OCI-LY7 (cell line): ENCODE data around the gene HSBP1L1. TPM values are rescaled to one million over a fixed set of nuclear protein-coding genes. Genes with fewer than 3 reads are reported as not detected.
"Not testable (repeated sequence)": the region's sequence is repeated elsewhere in the genome, so short reads cannot be mapped to it uniquely, and the experiment has no call there.

Source experiments
- BruUV-seq: library from RNA; stranded (reverse); fragments of 400-500 nt; replicated peaks from 2 replicates; lab custom pipeline; 2021; lab: Mats Ljungman, UMichigan
- CTCF ChIA-PET: fragments of 300-600 bp; sonication (Branson Sonifier 250); formaldehyde crosslinking; loops from one replicate; lab custom pipeline; 2022; ENCODE audit warnings: antibody characterized with exemption; ENCODE audit not compliant: unreplicated experiment; lab: Charles Lee
- POLR2A ChIA-PET: fragments of 300-600 bp; sonication (Branson Sonifier 250); formaldehyde crosslinking; loops from one replicate; lab custom pipeline; 2022; ENCODE audit warnings: antibody characterized with exemption; lab: Charles Lee
- DNase-seq: peaks from one replicate; pipeline ENCODE4 v3.0.0-alpha.2; 2015; ENCODE audit warnings: low spot score
- H2AFZ ChIP-seq: fragments of 200-600 bp; sonication (generic), shearing (Covaris generic); 2 replicates; pipeline ENCODE4 v1.6.1; 2014; ENCODE audit warnings: mild to moderate bottlenecking, antibody characterized with exemption, low read length, moderate library complexity
- H3K27ac ChIP-seq: fragments of 200-600 bp; sonication (generic); 2 replicates; pipeline ENCODE4 v1.5.1; 2014; ENCODE audit warnings: mixed run types, low read depth, mild to moderate bottlenecking, moderate library complexity, low read length, inconsistent platforms; ENCODE audit not compliant: poor library complexity, severe bottlenecking
- H3K36me3 ChIP-seq: fragments of 200-600 bp; sonication (generic); 2 replicates; pipeline ENCODE4 v1.6.1; 2014; ENCODE audit warnings: mild to moderate bottlenecking, antibody characterized with exemption, low read length, moderate library complexity, mixed read lengths; ENCODE audit not compliant: insufficient read depth
- H3K4me1 ChIP-seq: fragments of 200-600 bp; sonication (generic); 2 replicates; pipeline ENCODE4 v1.5.1; 2014; ENCODE audit warnings: mild to moderate bottlenecking, low read length; ENCODE audit not compliant: insufficient read depth, poor library complexity, severe bottlenecking
- H3K4me2 ChIP-seq: fragments of 200-600 bp; sonication (generic); 2 replicates; pipeline ENCODE4 v1.6.1; 2014; ENCODE audit warnings: mild to moderate bottlenecking, low read length
- H3K4me3 ChIP-seq: fragments of 200-600 bp; sonication (generic); 2 replicates; pipeline ENCODE4 v1.5.1; 2014; ENCODE audit warnings: mild to moderate bottlenecking, low read depth, low read length; ENCODE audit not compliant: poor library complexity, severe bottlenecking
- H3K79me2 ChIP-seq: fragments of 200-600 bp; sonication (generic); 2 replicates; pipeline ENCODE4 v1.6.1; 2016; ENCODE audit warnings: low read depth, mild to moderate bottlenecking, low read length, moderate library complexity, mixed read lengths; ENCODE audit not compliant: insufficient read depth
- H3K9me2 ChIP-seq: fragments of 200-600 bp; sonication (generic); 2 replicates; pipeline ENCODE4 v1.6.1; 2016; ENCODE audit warnings: mild to moderate bottlenecking, low read length, mixed read lengths; ENCODE audit not compliant: insufficient read depth
- H3K9me3 ChIP-seq: fragments of 200-600 bp; sonication (generic); 2 replicates; pipeline ENCODE4 v1.6.1; 2014; ENCODE audit warnings: mild to moderate bottlenecking, mixed run types, low read length, mixed read lengths
- H4K20me1 ChIP-seq: fragments of 200-600 bp; sonication (generic); 2 replicates; pipeline ENCODE4 v1.6.1; 2014; ENCODE audit warnings: mild to moderate bottlenecking, antibody characterized with exemption, low read length, moderate library complexity, mixed read lengths; ENCODE audit not compliant: insufficient read depth
- CTCF ChIP-seq: fragments of 200-600 bp; sonication (generic); conservative IDR thresholded peaks from 2 replicates; pipeline ENCODE4 v1.5.1; 2014; ENCODE audit warnings: mild to moderate bottlenecking, antibody characterized with exemption, low read length, moderate library complexity, mixed read lengths
- EZH2phosphoT487 ChIP-seq: fragments of 200-600 bp; sonication (generic); IDR thresholded peaks from 2 replicates; pipeline ENCODE4 v1.6.1; 2018; ENCODE audit warnings: low read depth, borderline replicate concordance, mild to moderate bottlenecking, mixed run types, antibody characterized with exemption, low read length, moderate library complexity, mixed read lengths
- intact Hi-C: fragments of 100-400 bp; cut with micrococcal nuclease; formaldehyde crosslinking; loops from one replicate; pipeline ENCODE4 v1.10.0; 2022; ENCODE audit not compliant: unreplicated experiment
- total RNA-seq, 2 experiments: library from RNA; depleted of rRNA in 1 of 2; stranded (reverse); fragments of >200 nt in 1 of 2; shearing (Covaris generic) in 1 of 2; gene quantifications; 2 replicates each; pipeline ENCODE4 v1.2.3, GENCODE V29; 2014 to 2022

HSBP1L1 gene
- total RNA-seq, 2 experiments from 2014 or later: not detected

DNA sequence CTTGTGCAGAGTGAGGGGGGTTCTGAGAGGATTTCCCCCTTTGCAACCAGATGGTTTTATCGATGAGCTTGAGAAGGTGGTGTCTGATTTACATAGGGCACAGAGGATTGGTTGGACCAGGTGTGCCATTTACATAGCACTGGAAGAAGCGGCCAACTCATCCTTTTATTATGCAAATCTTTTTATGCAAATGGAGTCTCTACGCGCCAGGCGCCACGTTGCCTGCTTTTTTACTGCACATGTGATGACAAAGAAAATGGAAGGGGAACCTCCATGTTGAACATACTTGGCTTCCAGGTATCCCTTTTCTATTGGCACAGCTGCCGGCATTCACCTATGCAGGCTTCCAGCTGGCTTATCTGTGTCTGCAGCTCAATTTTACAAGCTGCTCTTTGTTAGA, 42.3 kb downstream of the HSBP1L1 start:
- DNase-seq: no peak
- Histone ChIP-seq H3K4me3 (no peak overlapping the region), H3K27ac (no peak overlapping the region), H3K36me3 (no peaks in the 10 kb centered on the region), H3K9me2 (no peaks in the 10 kb centered on the region), H3K79me2 (no peaks in the 10 kb centered on the region), H3K9me3 (no peaks in the 10 kb centered on the region), H3K4me1 (no peaks in the 10 kb centered on the region), H2AFZ (no peak overlapping the region), H3K4me2 (no peak overlapping the region), H4K20me1 (no peaks in the 10 kb centered on the region)
- TF ChIP-seq CTCF (no peak), EZH2phosphoT487 (no peak)
- BruUV-seq: no TSS peak
- POLR2A ChIA-PET: no interaction called here
- intact Hi-C loops: no loop called here
- CTCF ChIA-PET: no interaction called here

- DNase-seq: no peak
- H4K20me1 ChIP-seq: no peaks in the 10 kb centered on the region
- H3K27ac ChIP-seq: no peak overlapping the region
- H3K79me2 ChIP-seq: no peaks in the 10 kb centered on the region
- ChIA-PET POLR2A (no interaction called here), CTCF (no interaction called here)
- H3K36me3 ChIP-seq: no peaks in the 10 kb centered on the region
- H3K4me1 ChIP-seq: no peaks in the 10 kb centered on the region
- H3K9me2 ChIP-seq: no peaks in the 10 kb centered on the region
- H2AFZ ChIP-seq: no peak overlapping the region
- H3K4me2 ChIP-seq: no peak overlapping the region
- no peak for TF ChIP-seq CTCF
- no peak for TF ChIP-seq EZH2phosphoT487
- H3K4me3 ChIP-seq: no peak overlapping the region
- BruUV-seq: no TSS peak
- intact Hi-C loops: no loop called here
- H3K9me3 ChIP-seq: no peaks in the 10 kb centered on the region
These were observed 45.5 kb downstream of the HSBP1L1 start for GRCh38 chr18:80009661-80010550.

DNA sequence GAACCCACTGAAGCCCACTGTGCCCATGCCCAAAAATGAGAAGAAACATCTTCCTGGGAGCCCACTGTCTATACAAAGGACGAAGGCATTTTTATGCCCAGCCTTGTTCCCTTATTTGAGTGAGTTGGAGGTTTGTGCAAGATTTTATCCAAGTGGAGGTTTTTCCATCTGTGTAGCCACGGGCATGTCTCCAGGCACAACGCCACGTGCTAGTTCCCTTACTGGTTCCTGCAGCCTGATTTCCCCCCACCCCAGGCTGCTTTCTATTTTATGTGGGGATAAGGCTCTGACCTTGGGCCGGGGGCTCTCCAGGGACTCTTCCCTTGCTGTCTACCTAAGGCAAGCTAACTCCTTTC, 46.1 kb downstream of the HSBP1L1 start:
- Histone ChIP-seq H3K9me3 (no peaks in the 10 kb centered on the region), H3K27ac (no peak overlapping the region), H3K4me1 (no peaks in the 10 kb centered on the region), H3K9me2 (no peaks in the 10 kb centered on the region), H3K4me3 (no peak overlapping the region), H4K20me1 (no peaks in the 10 kb centered on the region), H3K4me2 (no peak overlapping the region), H3K36me3 (no peaks in the 10 kb centered on the region), H3K79me2 (no peaks in the 10 kb centered on the region), H2AFZ (no peak overlapping the region)
- no TSS peak for BruUV-seq
- intact Hi-C loops: no loop called here
- CTCF ChIA-PET: no interaction called here
- no peak for TF ChIP-seq EZH2phosphoT487
- no peak for TF ChIP-seq CTCF
- no peak for DNase-seq
- POLR2A ChIA-PET: no interaction called here

GRCh38 chr18:80011496-80012137, 47.2 kb downstream of the HSBP1L1 start:
- H3K79me2 ChIP-seq, BruUV-seq, H3K4me1 ChIP-seq, H2AFZ ChIP-seq, H3K27ac ChIP-seq, intact Hi-C loops, H3K9me2 ChIP-seq, CTCF ChIA-PET, DNase-seq, H3K4me2 ChIP-seq, H3K36me3 ChIP-seq, H3K9me3 ChIP-seq, H3K4me3 ChIP-seq, H4K20me1 ChIP-seq: not testable (repeated sequence)
- POLR2A ChIA-PET: interaction anchor here (0.6 kb wide), 1 partner anchor 1087 kb away, joined by 3 read pairs; no protein-coding TSS in a partner anchor
